Measurements from ENCODE around the gene MRPL4.

DNA sequence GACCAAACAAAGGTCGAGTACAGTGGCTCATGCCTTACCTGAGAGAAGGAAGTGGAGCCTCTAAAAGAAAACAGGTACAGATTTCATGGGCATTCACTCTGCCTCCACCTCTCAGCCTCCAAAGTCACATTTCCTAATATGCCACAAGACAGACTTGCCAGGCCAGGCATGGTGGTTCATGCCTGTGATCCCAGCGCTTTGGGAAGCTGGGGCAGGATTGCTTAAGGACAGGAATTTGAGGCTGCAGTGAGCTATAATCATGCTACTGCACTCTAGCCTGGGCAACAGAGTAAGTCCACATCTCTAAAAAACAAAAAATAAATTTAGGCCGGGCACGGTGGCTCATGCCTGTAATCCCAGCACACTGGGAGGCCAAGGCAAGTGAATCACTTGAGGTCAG is 46.4 kb upstream of the MRPL4 start:
- TF ChIP-seq CTCF (IDR thresholded peaks at IDR 0.05) (no peak), POLR2A (IDR thresholded peaks at IDR 0.05) (no peak)
